ENCODE results near the gene CT47A1.
"Not testable (repeated sequence)": the region's sequence is repeated elsewhere in the genome, so short reads cannot be mapped to it uniquely, and the experiment has no call there.

The CT47A1 gene

GRCh38 chrX:120985660-120986059 is at the start of gene CT47A1:
TSS of gene CT47A1 (minus strand) at chrX:120985760. CDS start at chrX:120985529, 231 bp downstream.
- not testable (repeated sequence) for DNase-seq (ENCODE audit: low spot score)

GRCh38 chrX:121032531-121032930 is 47.0 kb upstream of the CT47A1 start:
- DNase-seq (ENCODE audit: low spot score), result no peak

- no peak for DNase-seq (ENCODE audit: low spot score)
These were observed 44.5 kb upstream of the CT47A1 start for GRCh38 chrX:121030083-121030482.

- DNase-seq (ENCODE audit: low spot score), result no peak
These were observed 42.9 kb upstream of the CT47A1 start for GRCh38 chrX:121028419-121028818.

- DNase-seq (ENCODE audit: low spot score), result no peak
These were observed 29.3 kb upstream of the CT47A1 start for GRCh38 chrX:121014826-121015225.

- DNase-seq (ENCODE audit: low spot score), result no peak
These were observed 28.4 kb upstream of the CT47A1 start for GRCh38 chrX:121013897-121014455.

DNA sequence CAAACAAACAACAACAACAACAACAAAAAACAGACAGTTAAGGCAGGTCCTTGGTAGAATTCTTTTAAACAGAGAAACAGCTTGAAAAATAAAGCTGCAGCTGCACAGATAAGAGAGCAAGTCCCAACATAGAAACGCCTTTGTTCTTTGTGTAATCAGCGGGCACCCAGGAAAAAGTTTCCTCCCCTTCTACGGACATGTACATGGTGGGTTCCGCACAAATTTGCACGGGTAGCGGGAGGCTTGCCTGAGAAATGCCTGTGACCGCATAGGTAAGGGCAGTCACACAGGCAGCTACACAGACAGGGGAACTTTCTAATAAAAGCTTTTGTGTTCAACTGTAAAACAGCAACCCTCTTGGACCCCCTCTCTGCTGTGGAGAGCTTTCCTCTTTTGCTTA is 25.7 kb upstream of the CT47A1 start:
- no peak for DNase-seq (ENCODE audit: low spot score)

- DNase-seq (ENCODE audit: low spot score), result no peak
These were observed 24.7 kb upstream of the CT47A1 start for GRCh38 chrX:121010218-121010617.

- DNase-seq (ENCODE audit: low spot score), result no peak
These were observed 24.2 kb upstream of the CT47A1 start for GRCh38 chrX:121009764-121010163.

DNA sequence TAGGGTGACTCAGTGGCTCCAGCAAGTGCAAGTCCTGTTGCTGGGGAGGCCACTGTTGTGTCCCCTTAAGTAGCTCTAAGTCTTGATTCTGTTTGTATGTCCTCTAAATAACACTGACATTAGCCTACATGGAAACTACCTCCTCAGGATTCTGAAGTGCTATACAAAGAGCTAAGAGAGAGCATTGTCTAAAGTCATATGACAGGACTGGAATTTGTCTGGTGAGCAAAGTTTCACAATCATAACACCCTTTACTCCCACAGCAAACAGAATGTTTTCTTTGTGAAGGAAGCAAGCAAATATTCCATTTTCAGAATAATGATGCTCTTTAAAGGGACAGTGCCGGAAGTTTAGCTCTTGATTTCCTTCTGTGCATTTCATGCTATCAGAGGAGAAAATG is 23.4 kb upstream of the CT47A1 start:
- no peak for DNase-seq (ENCODE audit: low spot score)

DNA sequence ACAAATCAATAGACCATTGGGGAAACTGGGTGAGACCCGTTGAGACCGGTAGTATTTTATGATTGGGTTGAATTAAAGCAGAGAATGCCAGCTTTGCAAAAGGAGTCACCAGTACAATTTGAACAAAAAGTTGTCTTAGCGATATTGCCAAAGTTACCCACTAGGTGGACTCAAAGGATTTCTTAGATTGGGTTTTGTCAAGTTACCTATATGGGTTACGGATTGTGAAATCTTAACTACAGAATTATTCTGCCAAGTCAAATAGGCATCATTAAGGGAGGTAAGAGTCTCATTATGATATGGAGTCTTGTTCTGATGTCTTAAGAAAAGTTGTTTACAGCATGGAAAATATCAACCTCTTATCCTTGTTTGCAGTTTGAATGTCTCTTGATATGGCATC is 15.0 kb upstream of the CT47A1 start:
- DNase-seq (ENCODE audit: low spot score), result no peak

DNA sequence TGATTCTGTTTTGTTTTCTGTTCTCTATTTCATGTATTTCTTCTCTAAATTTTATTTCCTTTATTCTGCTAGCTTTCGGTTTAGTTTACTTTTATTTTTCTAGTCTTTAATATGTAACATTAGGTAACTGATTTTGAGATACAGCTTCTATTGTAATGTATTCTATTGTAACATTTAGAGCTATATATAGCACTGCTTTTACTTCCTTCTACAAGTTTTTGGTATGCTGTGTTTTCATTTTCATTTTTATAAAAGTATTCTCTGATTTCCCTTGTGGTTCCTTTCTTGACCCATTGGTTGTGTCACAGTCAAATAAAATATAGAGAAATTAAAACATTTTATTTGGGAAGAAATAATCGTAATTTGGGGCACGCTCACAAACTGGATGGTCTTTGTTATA is 13.9 kb upstream of the CT47A1 start:
- no peak for DNase-seq (ENCODE audit: low spot score)

- not testable (repeated sequence) for DNase-seq (ENCODE audit: low spot score)
These were observed 29.1 kb downstream of the CT47A1 start, which contains the start of gene CT47A7 for GRCh38 chrX:120956500-120956899. TSS of gene CT47A7 (minus strand) at chrX:120956600. CDS start at chrX:120956345, 255 bp downstream.

Data from hematopoietic multipotent progenitor cell treated with erythropoietin and hydrocortisone succinate and interleukin-3 and kit ligand, for 15 days (in vitro differentiated cells).